Suppressor macrophage treated with lipopolysaccharide for 4 hours (primary cell): ENCODE data around the gene ZFTA.
"Not testable (repeated sequence)": the region's sequence is repeated elsewhere in the genome, so short reads cannot be mapped to it uniquely, and the experiment has no call there.

Experiments
- DNase-seq: peaks from one replicate; pipeline ENCODE4 v3.0.0-alpha.2; 2020

Gene ZFTA

GRCh38 chr11:63768237-63769041 lies at the start of gene ZFTA:
ZFTA (minus strand) TSS chr11:63768775; CDS start chr11:63768622, 153 bp downstream.
- peak; percentile 48 for DNase-seq

GRCh38 chr11:63817758-63818498 lies 49.4 kb upstream of the ZFTA start:
- no peak for DNase-seq

- no peak for DNase-seq
Measured at GRCh38 chr11:63816732-63817131, 48.2 kb upstream of the ZFTA start.

- DNase-seq: no peak
Measured at GRCh38 chr11:63816166-63816565, 47.6 kb upstream of the ZFTA start.

GRCh38 chr11:63814383-63814736 lies 45.8 kb upstream of the ZFTA start:
- no peak for DNase-seq

- peak; percentile 47 for DNase-seq
Measured at GRCh38 chr11:63813563-63814382, 45.2 kb upstream of the ZFTA start.

- DNase-seq: peak; percentile 83
Measured at GRCh38 chr11:63813035-63813562, 44.5 kb upstream of the ZFTA start, which contains the start of gene SPINDOC. SPINDOC (plus strand) TSS chr11:63813456; CDS start chr11:63813687, 231 bp downstream.

- no peak for DNase-seq
Measured at GRCh38 chr11:63811522-63811921, 42.9 kb upstream of the ZFTA start.

- not testable (repeated sequence) for DNase-seq
Measured at GRCh38 chr11:63810383-63810782, 41.8 kb upstream of the ZFTA start.

- no peak for DNase-seq
Measured at GRCh38 chr11:63805844-63806415, 37.4 kb upstream of the ZFTA start.

- no peak for DNase-seq
Measured at GRCh38 chr11:63804259-63804658, 35.7 kb upstream of the ZFTA start.

- peak; percentile 13 for DNase-seq
Measured at GRCh38 chr11:63802637-63803414, 34.3 kb upstream of the ZFTA start.

GRCh38 chr11:63800921-63801320 lies 32.3 kb upstream of the ZFTA start:
- no peak for DNase-seq

GRCh38 chr11:63795066-63795465 lies 26.5 kb upstream of the ZFTA start:
- DNase-seq: no peak

- peak; percentile 57 for DNase-seq
Measured at GRCh38 chr11:63793161-63793560, 24.6 kb upstream of the ZFTA start.

- no peak for DNase-seq
Measured at GRCh38 chr11:63791495-63792167, 23.1 kb upstream of the ZFTA start.

- no peak for DNase-seq
Measured at GRCh38 chr11:63785823-63786222, 17.2 kb upstream of the ZFTA start.

GRCh38 chr11:63783925-63784592 lies 15.5 kb upstream of the ZFTA start:
- DNase-seq: no peak

GRCh38 chr11:63782749-63783148 lies 14.2 kb upstream of the ZFTA start:
- DNase-seq: no peak

- DNase-seq: no peak
Measured at GRCh38 chr11:63779039-63779438, 10.5 kb upstream of the ZFTA start.

GRCh38 chr11:63775191-63775590 lies 6.6 kb upstream of the ZFTA start:
- DNase-seq: no peak
